Measurements from ENCODE around the gene CCDC171.

CCDC171 gene

DNA sequence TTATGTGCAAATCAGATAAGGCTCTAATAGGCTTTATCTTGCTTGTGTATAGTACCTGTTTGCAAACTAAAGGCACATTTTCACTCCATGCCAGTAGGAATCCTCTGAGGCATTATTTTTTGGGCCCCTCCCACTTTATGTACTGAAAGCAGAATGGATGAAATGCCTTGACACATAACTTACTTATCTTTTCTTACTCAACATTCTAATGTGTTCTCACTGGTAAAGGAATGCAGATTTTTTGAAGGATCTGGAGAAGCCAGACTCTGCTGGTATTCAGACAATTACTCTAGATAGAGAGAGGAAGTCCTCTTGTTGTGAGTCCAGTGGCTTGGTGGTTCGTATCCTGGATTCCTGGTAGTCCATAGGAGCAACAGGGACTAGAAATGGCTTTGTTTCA, 336.7 kb downstream of the CCDC171 start:
- no peak for DNase-seq

DNA sequence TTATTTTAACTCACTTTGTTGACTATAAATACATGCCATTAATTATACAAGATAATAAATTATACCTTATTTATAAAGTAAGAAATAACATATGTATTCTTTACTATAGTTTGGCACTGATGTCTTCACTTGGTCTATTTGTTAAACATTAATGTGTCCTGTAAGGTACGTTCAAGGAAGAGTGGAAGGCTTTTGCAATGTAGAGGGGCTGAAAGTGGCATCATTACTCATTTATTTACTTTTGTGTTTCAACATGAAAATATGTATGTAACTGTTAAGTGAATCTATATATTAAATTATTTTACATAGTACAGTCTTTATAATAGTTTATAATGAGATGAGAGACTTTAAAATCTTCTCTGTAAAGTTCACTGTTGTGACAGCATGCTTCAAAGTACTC, 348.7 kb downstream of the CCDC171 start:
- no peak for DNase-seq

DNA sequence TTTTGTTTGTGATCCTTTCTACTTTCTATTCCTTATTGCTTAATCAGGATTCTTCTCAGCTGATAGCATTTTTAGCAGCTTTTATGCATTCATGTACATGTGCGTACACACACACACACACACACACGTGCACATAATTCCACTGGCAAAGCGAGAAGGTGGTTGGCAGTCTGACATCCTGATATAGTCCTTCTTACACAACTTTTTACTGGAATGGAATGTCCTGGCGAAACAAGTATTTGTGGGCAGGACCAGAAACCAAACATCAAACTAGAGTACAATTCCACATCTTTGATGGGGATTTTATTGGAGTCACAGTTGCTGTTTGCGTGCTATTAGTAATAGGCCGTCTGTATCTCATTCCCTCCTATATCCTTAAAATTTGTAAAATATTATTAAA, 356.5 kb downstream of the CCDC171 start:
- no peak for DNase-seq

DNA sequence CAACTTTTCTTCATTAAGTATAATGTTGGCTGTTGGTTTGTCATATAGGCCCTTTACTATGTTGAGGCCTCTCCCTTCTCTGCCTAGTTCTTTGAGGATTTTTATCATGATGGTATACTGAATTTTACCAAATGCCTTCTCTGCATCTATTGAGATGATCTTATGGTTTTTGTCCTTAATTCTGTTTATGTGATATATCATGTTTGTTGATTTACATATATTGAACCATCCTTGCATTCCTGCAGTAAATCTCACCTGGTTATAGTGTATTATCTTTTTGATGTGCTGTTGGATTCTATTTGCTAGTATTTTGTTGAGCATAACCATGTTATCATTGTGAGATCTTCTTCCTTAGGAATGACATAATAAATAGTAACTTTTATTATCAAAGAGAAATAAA, 362.9 kb downstream of the CCDC171 start:
- DNase-seq, result no peak

DNA sequence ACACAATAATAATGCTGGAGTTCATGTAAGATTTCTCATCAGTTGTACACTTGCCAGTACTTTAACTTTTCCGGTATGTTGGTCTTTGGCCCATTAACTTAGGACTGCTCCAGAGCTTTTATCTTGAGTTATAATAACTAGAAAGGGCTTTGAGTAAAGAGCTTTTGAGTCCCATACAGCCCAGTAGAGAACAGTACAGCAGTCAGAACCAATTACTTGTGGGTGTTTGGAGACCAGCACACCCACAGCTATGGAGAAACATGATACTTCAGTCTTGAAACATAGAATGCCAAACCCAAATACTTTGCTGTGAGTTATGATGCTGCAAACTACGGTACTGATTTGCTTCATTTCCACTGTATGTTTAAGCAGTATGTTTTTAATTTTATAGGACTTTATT, 374.3 kb downstream of the CCDC171 start:
- no peak for DNase-seq

DNA sequence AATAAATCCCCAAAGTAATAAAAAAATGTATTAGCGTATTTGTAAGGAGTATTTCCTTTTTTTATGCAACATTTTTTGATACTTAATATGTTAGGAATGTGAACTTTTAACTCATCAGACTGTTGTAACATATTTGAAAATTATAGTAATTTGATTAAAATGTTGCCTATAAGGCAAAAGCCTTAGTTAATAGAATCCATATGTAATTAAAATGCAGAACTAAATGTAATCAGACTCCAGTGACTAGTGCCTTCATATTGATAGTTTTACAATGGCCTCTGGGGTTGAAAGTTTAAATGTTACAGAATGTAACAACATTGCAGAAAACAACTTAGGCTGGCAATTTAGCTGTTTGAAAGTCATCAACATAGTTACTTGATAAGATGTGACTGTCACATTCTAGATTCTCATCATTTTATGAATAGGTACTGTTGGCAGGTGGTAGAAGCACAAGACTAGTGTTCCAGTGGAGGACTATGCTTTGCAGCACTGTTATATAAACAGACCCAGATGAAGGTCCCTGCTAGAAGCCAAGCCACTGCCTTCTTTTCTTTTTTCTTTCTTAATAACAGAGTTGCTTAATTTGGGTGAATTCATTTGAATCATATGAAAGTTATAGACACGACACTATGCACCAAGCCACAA, 382.9 kb downstream of the CCDC171 start:
- no peak for DNase-seq

DNA sequence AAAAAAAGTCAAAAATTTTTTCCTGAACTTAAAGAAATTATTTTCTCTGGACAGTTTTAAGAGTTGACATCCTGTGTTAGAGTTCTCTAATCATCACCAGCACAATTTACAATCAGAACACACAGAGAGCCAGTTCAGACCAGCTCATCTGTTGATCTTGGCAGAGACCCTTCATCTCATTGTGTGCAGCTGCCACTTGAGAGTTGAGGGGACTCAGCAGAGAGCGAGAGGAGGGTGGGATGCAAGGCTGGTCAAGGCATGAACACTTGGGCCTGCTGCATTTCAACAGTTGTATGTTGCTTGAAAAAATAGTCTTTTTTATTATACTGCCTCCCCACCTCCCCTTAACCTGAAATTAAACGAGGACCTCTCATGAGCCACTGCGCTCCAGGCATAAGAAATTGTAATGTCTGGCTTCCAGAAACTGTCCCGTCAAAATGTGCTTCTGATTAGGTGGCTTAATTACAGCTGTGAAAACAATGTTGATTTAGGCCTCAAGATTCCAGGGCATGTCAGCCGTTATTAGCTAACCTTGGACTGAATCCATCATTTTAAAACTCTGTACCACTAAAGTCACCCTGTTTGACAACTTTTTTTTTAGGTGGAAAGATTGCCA, 383.6 kb downstream of the CCDC171 start:
- no peak for DNase-seq

DNA sequence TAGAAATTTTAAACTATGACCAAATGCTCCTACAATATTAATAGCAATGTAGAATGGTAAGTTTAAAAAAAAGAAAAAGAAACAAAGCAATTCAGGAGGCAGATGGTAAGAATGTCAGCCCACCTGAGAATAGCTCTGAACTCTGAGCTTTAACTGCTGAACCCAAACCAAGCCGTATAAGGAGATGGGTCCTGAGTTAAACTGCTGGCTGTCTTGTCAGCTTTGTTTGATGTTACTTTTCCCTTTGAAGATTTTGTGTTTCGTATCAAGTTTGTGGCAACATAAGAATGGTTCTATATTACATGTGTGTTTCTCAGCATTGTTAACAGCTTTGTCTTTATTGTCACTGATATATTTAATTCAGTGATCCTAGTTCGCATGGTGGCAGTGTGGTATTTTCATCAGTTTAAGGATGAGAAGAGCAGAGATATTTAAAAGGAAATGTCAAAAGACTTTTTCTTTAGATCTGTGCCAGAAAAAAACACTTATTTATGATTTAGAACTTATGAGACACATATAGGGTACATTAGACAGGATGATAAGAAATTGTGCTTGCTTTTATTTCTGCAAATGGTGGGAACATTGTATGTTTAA, 390.1 kb downstream of the CCDC171 start:
- no peak for DNase-seq

DNA sequence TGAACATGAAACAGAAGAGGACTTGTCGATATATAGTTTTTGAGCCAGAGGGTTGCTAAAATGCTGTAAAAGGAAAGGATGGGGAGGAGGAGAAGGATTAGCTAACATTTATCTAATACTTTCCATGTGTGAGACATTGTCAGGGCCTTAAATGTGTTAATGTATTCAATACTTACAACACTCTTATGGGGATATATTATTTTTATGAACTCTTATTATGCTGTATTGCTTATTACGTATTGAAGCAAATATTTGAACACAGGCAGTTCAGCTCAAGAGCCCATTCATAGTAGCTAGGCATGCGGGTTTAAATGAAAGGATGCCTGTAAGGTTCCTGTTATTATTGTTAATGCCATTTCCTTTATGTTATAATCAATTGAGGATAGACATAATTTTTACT, 391.5 kb downstream of the CCDC171 start:
- DNase-seq, result no peak

DNA sequence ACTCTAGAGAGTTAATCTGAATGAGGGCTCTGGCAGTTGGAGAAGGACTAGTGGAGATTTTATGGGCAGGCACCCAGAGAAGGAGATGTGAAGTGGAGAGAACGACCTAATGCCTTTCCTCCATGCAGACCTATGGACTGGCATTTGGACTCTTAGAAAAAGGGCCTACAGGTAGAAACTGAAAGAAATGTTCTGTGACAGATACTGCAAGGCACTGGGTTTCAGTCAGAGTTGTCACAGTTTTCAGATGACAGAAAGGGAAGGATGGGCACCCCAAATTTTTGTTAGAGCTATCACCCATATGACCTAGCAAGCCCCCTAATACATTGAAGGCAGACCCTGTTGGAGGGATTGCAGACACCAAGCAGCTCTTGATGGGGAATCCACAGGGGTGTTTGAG, 406.8 kb downstream of the CCDC171 start:
- no peak for DNase-seq

DNA sequence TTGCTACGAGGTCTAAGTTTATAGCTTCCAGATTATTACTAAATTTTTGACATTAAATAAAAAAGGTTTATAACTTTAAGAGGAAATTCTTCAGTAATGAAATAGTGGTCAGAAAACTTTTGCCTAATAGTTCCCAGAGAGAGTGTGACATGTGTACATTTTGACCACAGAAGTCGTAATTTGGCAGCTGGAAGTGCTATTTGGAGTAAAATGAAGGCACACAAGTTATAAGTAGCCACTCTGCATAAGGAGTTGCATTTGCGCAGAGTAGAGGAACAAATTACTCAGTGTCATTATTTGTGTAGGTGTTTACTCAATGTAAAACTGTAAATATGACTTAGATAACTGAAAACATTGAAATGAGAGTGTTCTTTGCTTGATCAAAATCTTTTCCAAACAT, 408.4 kb downstream of the CCDC171 start:
- no peak for DNase-seq

DNA sequence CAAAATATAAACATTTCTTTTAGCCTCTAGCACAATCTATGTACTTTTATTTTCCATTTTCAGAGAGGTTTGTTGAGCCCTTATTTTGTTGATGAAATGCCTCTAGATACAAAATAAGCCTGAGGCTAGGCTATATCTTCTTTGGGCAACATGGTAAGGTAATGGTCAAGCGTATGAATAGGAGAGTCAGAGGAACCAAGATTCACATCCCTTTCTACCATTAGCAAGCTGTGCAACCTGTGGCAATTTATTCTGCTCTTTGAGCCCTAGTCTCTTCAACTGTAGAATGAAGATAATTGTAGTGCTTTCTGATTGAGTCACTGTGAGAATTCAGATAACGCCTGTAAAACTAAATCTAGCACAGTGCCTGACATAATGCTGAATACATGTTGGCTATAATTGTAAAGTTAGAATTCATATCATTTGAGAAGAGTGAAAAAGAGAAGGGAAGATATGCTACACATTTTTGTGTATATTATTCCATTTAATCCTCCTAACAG, 412.5 kb downstream of the CCDC171 start:
- no peak for DNase-seq

DNA sequence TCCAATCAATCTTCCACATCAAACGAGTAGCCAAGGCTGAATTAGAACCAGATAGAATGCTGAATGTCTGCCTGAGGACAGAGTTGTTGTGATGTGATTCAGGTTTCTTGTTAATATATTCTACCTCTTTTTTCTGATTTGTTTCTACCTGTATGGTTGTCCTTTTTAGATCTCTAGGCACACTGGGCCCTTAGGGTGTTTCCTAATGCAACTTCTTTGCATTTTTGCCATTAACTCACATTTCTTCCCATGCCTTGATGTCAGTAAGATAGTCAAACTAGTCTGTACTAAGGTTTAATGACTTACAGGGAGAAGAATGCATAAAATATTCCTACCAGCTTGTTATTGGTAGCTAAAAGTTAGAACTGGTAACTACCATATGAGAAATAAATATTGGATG, 413.6 kb downstream of the CCDC171 start:
- no peak for DNase-seq

DNA sequence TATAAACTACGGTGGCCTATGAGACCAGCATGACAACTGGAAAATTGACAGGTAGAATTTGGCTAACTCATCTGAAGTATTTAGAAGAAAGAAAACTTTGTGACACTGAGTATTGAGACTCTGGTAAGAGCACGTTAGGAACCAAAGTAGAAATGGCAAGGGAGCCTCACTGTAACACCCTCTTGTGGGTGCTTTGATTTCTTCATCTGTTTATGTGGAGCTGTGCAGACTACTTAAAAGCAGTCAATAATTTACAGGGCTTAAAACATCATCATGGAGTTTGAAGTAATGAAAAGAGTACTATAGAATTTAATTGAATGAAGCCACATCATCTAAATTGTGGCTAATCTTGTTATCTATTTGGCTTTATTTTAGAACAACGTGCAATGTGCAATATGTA, 414.2 kb downstream of the CCDC171 start:
- DNase-seq, result no peak

DNA sequence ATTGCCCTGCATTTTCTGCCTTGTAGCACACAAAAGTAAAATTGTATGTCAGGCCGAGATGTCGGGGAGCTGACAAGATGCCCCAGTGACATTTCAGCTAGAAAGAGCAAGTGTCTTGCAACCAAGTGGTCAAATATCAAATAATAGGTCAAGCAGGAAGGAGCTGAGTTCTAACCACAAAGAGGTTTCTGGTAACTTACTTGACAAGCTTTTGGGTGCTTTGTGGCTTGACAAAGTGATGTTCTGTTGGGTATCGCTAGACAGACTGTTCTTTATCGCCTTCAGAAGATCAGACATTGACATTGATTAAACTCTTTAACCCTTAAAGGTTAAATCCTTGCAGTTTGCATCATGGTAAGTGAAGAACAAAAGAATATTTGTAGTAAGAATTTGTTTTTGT, 419.9 kb downstream of the CCDC171 start:
- no peak for DNase-seq

DNA sequence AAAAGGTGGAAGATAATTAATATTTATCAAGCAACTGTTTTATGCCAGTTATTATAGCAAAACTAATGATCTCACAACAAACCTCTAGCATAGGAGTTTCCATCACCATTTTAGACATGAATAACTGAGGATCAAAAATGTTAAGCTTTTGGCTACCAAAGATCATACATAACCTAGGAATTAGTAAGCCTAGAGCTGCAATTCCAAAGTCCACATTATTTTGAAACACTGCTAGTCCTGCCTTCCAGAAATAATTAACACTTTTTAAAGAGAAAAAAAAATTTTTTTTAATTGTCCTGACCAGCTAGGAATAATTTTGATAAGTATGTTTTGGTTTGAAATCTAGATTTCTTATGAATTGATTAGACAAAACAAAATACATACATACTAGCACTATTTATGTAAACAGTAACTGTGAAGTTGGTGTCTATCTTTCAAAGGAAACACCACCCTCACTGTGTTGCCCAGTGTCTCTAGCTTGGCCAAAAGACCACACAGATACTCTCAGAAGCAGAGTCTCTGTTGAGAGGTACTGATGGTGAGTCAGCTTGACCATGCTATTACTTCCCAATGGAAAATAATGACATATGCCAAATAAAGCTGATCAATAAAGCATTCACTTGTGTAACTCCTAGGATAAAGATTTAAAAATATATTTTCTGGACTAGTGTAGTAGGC, 422.4 kb downstream of the CCDC171 start:
- DNase-seq, result no peak

DNA sequence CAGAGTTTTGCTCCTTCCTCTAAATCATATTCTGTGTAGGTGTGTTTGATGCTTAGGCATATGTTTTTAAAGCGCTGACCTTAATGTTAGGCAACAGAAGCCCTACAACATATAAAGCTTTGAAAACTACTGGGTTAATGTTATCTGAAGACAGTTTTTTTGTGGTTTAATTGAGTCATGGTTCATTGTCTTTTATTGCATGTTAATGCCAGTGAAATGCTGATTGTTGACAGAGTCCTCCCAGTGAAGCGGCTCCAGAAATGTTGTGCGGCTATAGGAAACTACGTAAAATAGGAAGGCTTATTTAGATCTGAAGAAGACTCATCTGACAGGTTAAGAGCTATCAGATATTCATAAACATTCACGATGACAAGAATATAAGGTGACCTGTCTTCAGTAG, 424.6 kb downstream of the CCDC171 start:
- DNase-seq, result no peak

DNA sequence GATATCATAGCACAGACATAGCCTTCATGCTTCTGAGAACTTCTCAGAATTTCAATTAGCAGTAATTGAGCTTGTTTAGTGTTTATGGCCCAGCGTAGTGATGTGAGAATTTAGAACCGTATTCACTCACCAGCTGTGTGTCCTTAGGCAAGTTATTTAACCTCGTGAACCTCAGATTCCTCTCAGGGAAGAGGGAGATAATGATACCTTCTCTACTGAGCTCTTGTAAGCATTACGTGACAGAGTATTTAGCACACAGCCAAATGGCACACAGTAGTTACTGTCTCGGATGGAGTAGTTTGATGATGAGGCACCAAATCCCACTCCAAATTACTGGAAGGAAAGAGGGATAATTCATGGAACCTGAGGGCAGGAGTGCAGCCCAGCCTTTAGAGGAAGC, 429.3 kb downstream of the CCDC171 start:
- DNase-seq, result no peak

DNA sequence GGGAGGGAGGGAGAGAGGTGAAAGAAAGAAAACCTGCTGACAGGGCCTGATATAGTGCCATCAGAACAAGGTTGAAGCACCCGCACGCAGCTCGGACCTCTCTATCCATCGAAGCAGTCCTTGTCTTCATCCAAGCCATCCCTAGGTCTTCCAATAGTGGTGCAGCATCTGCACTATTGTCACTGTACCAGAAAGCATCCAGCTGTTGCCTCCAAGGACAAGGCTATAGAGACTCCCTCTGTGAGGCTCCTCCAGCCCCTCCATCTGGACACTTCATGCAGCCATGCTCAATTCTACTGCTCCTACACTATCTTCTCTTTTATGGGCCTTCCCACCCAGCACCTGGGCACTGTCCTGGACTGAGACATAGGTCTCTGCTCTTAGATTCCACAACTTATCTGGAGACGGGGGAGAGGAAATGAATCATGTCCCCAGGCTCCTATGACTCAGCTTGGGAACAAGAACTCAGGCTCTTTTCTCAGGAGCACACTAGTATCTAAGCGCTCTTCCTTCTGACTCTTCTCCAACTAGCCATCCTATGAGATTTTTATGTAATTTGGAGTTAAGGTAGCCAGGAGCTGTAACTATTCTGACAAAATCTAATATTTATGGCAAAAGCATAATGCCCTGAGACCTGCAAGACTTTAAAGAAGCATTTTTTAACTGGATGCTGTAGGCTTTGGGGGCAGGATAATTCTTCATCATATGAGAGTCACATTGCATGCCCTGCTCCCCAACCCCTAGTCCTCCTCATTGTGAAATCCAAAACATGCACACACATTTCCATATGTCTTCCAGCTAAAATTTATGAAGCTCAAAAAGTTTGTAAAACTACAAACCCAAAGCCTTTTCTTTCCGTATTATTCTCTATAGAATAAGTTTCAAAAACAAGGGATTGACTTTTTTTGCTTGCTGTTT, 446.8 kb downstream of the CCDC171 start:
- DNase-seq, result no peak

DNA sequence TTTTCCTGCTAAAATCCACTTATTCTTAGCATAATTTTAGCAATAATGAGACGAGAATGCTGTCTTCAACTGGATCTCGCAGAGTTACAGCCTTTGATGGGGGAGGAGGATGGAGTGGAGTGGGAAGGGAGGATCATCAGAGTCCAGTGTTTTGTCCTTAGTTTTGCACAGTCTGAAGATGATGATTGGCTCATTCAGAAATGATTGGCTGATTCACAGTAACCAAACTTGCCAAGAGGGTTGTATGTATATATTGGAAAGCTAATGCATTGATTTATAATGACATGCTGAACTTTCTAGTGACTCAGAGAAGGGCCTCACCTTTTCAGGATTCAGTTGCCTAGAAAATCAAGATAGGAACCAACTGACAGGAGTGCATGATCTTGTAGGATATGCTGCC, 448.0 kb downstream of the CCDC171 start:
- DNase-seq, result no peak

DNA sequence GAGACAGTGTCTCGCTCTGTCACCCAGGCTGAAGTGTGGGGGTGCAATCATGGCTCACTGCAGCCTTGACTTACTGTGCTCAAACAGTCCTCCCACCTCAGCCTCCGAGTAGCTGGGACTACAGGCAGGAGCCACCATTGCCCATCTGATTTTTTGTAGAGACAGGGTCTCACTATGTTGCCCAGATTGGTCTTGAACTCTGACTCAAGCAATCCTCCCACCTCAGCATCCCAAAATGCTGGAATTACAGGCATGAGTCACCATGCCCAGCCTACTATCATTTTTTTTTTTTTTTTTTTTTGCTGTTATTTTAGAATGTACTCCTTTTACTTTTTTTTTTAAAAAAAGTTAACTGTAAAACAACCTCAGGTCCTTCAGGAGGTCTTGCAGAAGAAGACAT, 449.0 kb downstream of the CCDC171 start:
- no peak for DNase-seq

DNA sequence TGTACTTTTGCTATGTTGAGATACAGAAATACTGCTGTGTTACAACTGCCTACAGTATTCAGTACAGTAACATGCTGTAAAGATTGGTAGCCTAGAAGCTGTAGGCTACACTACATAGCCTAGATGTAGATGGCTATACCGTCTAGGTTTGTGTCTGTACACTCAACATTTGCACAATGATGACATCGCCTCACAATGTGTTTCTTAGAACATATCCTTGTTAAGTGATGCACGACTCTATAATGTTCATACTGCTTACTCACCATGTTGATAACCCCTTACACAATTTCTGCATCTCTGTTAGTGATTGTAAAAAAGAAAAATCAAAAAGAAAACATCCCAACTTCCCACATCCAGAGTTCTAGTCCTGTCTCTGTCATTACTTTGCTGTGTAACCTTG, 450.0 kb downstream of the CCDC171 start:
- DNase-seq, result no peak

DNA sequence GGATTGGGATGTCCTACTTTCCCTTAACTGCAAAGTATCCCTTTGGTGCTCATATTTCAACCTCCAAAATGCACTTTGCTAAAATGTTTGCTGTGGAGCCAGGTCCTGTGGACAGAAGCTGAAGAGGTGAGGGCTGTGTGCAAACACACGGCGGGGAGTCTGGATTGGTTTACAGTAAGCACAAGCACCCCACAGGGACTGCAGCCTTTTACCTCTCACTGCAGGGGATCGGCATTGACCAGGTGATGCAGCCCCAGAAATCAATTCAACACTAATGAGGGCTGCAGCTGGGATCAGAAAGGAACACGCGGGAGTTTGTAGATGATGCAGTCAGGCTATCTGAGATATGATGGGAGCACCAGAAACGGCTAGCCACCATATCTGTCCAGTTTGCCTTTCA, 450.9 kb downstream of the CCDC171 start:
- no peak for DNase-seq
